CD4-positive, alpha-beta memory T cell (primary cell): ENCODE results near the gene LSS. TPM values are rescaled to one million over a fixed set of nuclear protein-coding genes. Genes with fewer than 3 reads are reported as not detected.
"Not testable (repeated sequence)": the region's sequence is repeated elsewhere in the genome, so short reads cannot be mapped to it uniquely, and the experiment has no call there.

Experiments
- CTCF ChIA-PET: fragments of 350-600 bp; sonication (Branson Sonifier 250); formaldehyde crosslinking; loops from one replicate; lab custom pipeline; 2021; ENCODE audit warnings: inconsistent platforms; ENCODE audit not compliant: partially characterized antibody; lab: Charles Lee
- POLR2A ChIA-PET: fragments of 350-600 bp; sonication (Branson Sonifier 250); formaldehyde crosslinking; loops from one replicate; lab custom pipeline; 2021; ENCODE audit not compliant: partially characterized antibody; lab: Charles Lee
- DNase-seq, 5 donors: peaks; one replicate each; pipeline versions ENCODE4 v3.0.0 to v3.0.0-alpha.2; 2020 to 2022; ENCODE audit warnings: mixed read lengths in 1 of 5
- H3K27ac ChIP-seq: one replicate; pipeline ENCODE4 v1.7.0; 2013; ENCODE audit warnings: low read depth, low read length
- H3K27me3 ChIP-seq: 2 replicates; pipeline ENCODE4 v1.7.0; 2013; ENCODE audit warnings: mild to moderate bottlenecking, low read length, moderate library complexity; ENCODE audit not compliant: insufficient read depth
- H3K36me3 ChIP-seq: 2 replicates; pipeline ENCODE4 v1.7.0; 2013; ENCODE audit warnings: mild to moderate bottlenecking, low read length, moderate library complexity; ENCODE audit not compliant: insufficient read depth
- H3K4me1 ChIP-seq: 2 replicates; pipeline ENCODE4 v1.7.0; 2013; ENCODE audit warnings: mild to moderate bottlenecking, low read length, moderate library complexity; ENCODE audit not compliant: insufficient read depth
- H3K4me3 ChIP-seq, 2 donors: one replicate each; pipeline ENCODE4 v1.7.0; 2013; ENCODE audit warnings: low read length in 2 of 2, mild to moderate bottlenecking in 1 of 2
- H3K9me3 ChIP-seq, 2 donors: one replicate each; pipeline ENCODE4 v1.7.0; 2013; ENCODE audit warnings: low read length in 2 of 2, control low read depth in 1 of 2; ENCODE audit not compliant: control insufficient read depth in 1 of 2
- H3K27ac Mint-ChIP-seq, 7 donors: one replicate each; pipeline ENCODE4 v1.8.0; 2020 to 2021; ENCODE audit warnings: mixed read lengths in 7 of 7, mild to moderate bottlenecking in 6 of 7, inconsistent platforms in 3 of 7, moderate library complexity in 3 of 7
- H3K27me3 Mint-ChIP-seq, 2 donors: one replicate each; pipeline ENCODE4 v1.8.0; 2020 to 2021; ENCODE audit warnings: mixed read lengths in 2 of 2
- H3K36me3 Mint-ChIP-seq, 2 donors: one replicate each; pipeline ENCODE4 v1.8.0; 2020 to 2021; ENCODE audit warnings: mixed read lengths in 2 of 2, inconsistent platforms in 1 of 2, mild to moderate bottlenecking in 1 of 2
- H3K4me1 Mint-ChIP-seq, 4 donors: one replicate each; pipeline ENCODE4 v1.8.0; 2020 to 2021; ENCODE audit warnings: mixed read lengths in 4 of 4, mild to moderate bottlenecking in 1 of 4
- H3K4me3 Mint-ChIP-seq, 8 donors: one replicate each; pipeline ENCODE4 v1.8.0; 2020 to 2021; ENCODE audit warnings: mixed read lengths in 8 of 8, mild to moderate bottlenecking in 7 of 8, moderate library complexity in 6 of 8, inconsistent platforms in 3 of 8
- H3K9me3 Mint-ChIP-seq, 8 donors: one replicate each; pipeline ENCODE4 v1.8.0; 2020 to 2021; ENCODE audit warnings: mixed read lengths in 8 of 8, mild to moderate bottlenecking in 5 of 8, inconsistent platforms in 3 of 8, moderate library complexity in 1 of 8
- intact Hi-C: fragments of 100-400 bp; cut with micrococcal nuclease; formaldehyde crosslinking; loops from one replicate; pipeline ENCODE4 v1.15.1; 2023
- polyA plus RNA-seq, 2 donors: library from polyadenylated mRNA; unstranded; fragments of 300-500 nt; fragmentation: Illumina TruSeq; gene quantifications; one replicate each; pipeline ENCODE4 v1.2.3, GENCODE V29; 2021
- total RNA-seq, 2 experiments: library from RNA; stranded (reverse); gene quantifications; one replicate each; pipeline ENCODE4 v1.2.3, GENCODE V29; 2021

The LSS gene
- total and polyA plus RNA-seq, 4 experiments from 2014 or later: 15.3 to 54.5 (median 35.1) TPM

GRCh38 chr21:46150491-46151121, 78.0 kb downstream of the LSS start:
- peaks cover 5% of the 10 kb centered on the region for H3K4me1 ChIP-seq
- Mint-ChIP-seq H3K27ac (no peak overlapping the region), H3K4me1 (peaks cover 0 to 4% (median 0%) of the 10 kb centered on the region in 4 donors), H3K9me3 (no peaks in the 10 kb centered on the region), H3K4me3 (no peak overlapping the region), H3K36me3 (no peaks in the 10 kb centered on the region), H3K27me3 (no peaks in the 10 kb centered on the region)
- H3K9me3 ChIP-seq: no peaks in the 10 kb centered on the region
- H3K27ac ChIP-seq: no peak overlapping the region
- peak in 1 of 5 donors; percentile 8 for DNase-seq
- no peak overlapping the region for H3K4me3 ChIP-seq
- H3K36me3 ChIP-seq: no peaks in the 10 kb centered on the region
- POLR2A ChIA-PET: no interaction called here
- CTCF ChIA-PET: no interaction called here
- no peaks in the 10 kb centered on the region for H3K27me3 ChIP-seq
- intact Hi-C loops: no loop called here

DNA sequence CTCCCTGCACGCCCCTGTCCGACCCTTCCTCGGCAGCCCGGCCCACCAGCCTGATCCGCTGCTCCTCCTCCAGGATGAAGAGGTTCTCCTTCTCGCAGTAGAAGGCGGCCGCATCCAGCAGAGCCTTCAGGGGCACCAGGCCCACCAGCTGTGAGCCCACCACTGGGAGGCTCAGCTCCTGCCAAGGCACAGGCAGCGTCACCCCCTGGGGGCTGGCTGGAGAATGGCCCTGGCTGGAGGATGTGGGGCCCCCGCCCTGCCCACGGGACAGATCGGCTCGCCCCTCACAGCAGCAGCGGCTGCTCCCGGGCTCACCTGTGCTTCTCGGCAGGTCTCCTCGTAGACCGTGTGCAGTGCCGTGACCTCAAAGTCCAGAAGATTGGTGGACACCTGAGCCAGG, 78.5 kb downstream of the LSS start:
- Histone ChIP-seq H3K4me3 (no peak overlapping the region), H3K27ac (no peak overlapping the region), H3K36me3 (no peaks in the 10 kb centered on the region), H3K4me1 (peaks cover 5% of the 10 kb centered on the region), H3K27me3 (no peaks in the 10 kb centered on the region), H3K9me3 (no peaks in the 10 kb centered on the region)
- H3K27ac Mint-ChIP-seq: no peak overlapping the region
- H3K4me1 Mint-ChIP-seq: peaks cover 0 to 4% (median 0%) of the 10 kb centered on the region in 4 donors
- DNase-seq: peak in 1 of 5 donors; percentile 20
- intact Hi-C loops: no loop called here
- no peaks in the 10 kb centered on the region for H3K9me3 Mint-ChIP-seq
- H3K4me3 Mint-ChIP-seq: no peak overlapping the region
- ChIA-PET CTCF (no interaction called here), POLR2A (no interaction called here)
- no peaks in the 10 kb centered on the region for H3K27me3 Mint-ChIP-seq
- no peaks in the 10 kb centered on the region for H3K36me3 Mint-ChIP-seq

DNA sequence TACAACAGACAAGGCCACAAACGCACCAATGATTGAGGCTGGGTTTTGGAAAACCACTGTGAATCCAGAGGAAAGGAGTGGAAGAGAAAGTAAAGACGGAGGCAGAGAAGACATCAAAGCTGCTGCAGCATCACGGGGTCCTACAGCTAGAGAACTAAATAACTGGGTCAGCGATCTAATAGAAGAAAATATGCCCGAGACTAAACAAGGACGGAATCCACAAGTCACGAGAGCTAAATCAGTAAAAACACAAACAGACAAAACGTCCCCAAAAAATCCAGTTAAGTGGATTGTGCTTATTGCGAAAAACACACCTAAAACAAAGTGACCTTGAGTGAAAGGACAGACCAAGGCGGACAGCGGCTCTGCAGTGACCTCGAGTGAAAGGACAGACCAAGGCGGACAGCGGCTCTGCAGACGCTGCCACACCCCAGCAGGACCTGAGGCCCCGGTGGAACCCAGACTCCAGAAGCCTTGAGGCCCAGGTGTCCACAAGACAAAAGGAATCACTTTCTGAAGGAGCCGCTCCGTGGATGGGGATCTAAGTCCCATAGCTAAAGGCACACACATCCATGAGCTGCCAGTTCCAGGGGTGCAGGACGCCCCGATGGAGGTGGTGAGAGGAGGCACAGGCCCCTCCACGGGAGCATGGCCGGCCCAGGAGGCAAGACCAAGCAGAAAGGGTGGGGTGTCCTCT, 79.2 kb downstream of the LSS start:
- Mint-ChIP-seq H3K4me3 (no peak overlapping the region), H3K27me3 (no peaks in the 10 kb centered on the region), H3K27ac (peak overlapping the region in 1 of 7 donors; percentile 70), H3K4me1 (peaks cover 0 to 4% (median 1%) of the 10 kb centered on the region in 4 donors), H3K36me3 (no peaks in the 10 kb centered on the region), H3K9me3 (no peaks in the 10 kb centered on the region)
- ChIA-PET POLR2A (no interaction called here), CTCF (no interaction called here)
- H3K36me3 ChIP-seq: no peaks in the 10 kb centered on the region
- H3K27ac ChIP-seq: no peak overlapping the region
- peak in 1 of 5 donors; percentile 16 for DNase-seq
- no peaks in the 10 kb centered on the region for H3K27me3 ChIP-seq
- intact Hi-C loops: no loop called here
- H3K4me3 ChIP-seq: no peak overlapping the region
- peaks cover 5% of the 10 kb centered on the region for H3K4me1 ChIP-seq
- no peaks in the 10 kb centered on the region for H3K9me3 ChIP-seq

DNA sequence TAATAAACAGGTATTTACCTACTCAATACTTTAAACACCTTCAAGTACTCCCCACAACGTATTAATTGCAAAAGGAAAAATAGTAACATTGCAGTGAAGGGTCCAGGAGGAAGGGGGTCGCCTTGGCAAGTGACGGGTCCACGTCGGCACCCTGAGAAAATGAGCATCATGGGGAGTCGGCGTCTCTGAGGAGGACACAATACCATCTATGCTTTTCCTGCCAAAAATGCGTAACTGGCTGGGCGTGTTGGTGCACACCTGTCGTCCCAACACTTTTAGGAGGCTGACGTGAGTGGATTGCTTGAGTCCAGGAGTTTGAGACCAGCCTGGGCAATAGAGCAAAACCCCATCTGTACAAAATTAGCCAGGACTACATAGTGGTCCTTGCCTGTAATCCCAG, 80.5 kb downstream of the LSS start:
- peaks cover 5% of the 10 kb centered on the region for H3K4me1 ChIP-seq
- ChIA-PET POLR2A (no interaction called here), CTCF (no interaction called here)
- no peaks in the 10 kb centered on the region for H3K9me3 ChIP-seq
- H3K27me3 Mint-ChIP-seq: no peaks in the 10 kb centered on the region
- DNase-seq: peak in 1 of 5 donors; percentile 14
- no peaks in the 10 kb centered on the region for H3K9me3 Mint-ChIP-seq
- no peak overlapping the region for H3K27ac Mint-ChIP-seq
- H3K4me1 Mint-ChIP-seq: peaks cover 3 to 8% (median 6%) of the 10 kb centered on the region in 4 donors
- H3K4me3 Mint-ChIP-seq: no peak overlapping the region
- intact Hi-C loops: no loop called here
- no peaks in the 10 kb centered on the region for H3K36me3 ChIP-seq
- no peak overlapping the region for H3K4me3 ChIP-seq
- no peaks in the 10 kb centered on the region for H3K36me3 Mint-ChIP-seq
- H3K27me3 ChIP-seq: no peaks in the 10 kb centered on the region
- no peak overlapping the region for H3K27ac ChIP-seq

GRCh38 chr21:46147429-46147828, 81.1 kb downstream of the LSS start:
- H3K36me3 Mint-ChIP-seq, H3K27me3 Mint-ChIP-seq, CTCF ChIA-PET, H3K27ac Mint-ChIP-seq, POLR2A ChIA-PET, H3K9me3 Mint-ChIP-seq, H3K27ac ChIP-seq, H3K9me3 ChIP-seq, H3K4me3 ChIP-seq, H3K4me3 Mint-ChIP-seq, H3K4me1 ChIP-seq, H3K36me3 ChIP-seq, H3K4me1 Mint-ChIP-seq, H3K27me3 ChIP-seq: not testable (repeated sequence)
- peak; percentile 31 to 40 (median 38) for DNase-seq
- intact Hi-C loops: loop anchor here (1.0 kb wide), 1 partner anchor 177 kb away; the partner anchor contains the start of gene PCNT

DNA sequence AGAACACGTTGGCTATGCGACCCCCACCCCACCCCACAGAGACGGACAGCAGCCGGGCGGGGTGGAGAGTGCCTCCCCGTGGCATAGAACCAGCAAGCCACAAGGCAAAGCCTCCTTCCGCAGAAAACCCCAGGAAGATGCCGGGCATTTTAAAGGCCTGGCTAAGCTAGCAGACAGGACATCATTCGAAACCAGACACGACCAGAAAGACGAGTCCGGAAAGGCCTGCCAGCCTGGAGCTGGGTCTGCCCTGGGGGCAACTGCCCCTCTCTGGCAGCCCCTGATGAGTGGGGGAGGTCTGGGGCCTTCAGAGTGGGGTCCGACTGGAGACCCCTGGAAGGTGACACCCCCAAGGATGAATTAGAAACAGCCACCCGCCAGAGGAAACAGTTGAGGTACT, 81.7 kb downstream of the LSS start:
- H3K4me1 Mint-ChIP-seq: peaks cover 3 to 8% (median 4%) of the 10 kb centered on the region in 4 donors
- Histone ChIP-seq H3K27me3 (no peaks in the 10 kb centered on the region), H3K4me1 (peaks cover 5% of the 10 kb centered on the region), H3K4me3 (no peak overlapping the region), H3K36me3 (no peaks in the 10 kb centered on the region), H3K27ac (no peak overlapping the region), H3K9me3 (no peaks in the 10 kb centered on the region)
- ChIA-PET POLR2A (no interaction called here), CTCF (no interaction called here)
- H3K4me3 Mint-ChIP-seq: no peak overlapping the region
- intact Hi-C loops: loop anchor here (1.0 kb wide), 1 partner anchor 177 kb away; the partner anchor contains the start of gene PCNT
- no peaks in the 10 kb centered on the region for H3K27me3 Mint-ChIP-seq
- H3K9me3 Mint-ChIP-seq: no peaks in the 10 kb centered on the region
- peak overlapping the region in 2 of 7 donors; percentile 60 to 62 for H3K27ac Mint-ChIP-seq
- H3K36me3 Mint-ChIP-seq: no peaks in the 10 kb centered on the region
- no peak for DNase-seq

GRCh38 chr21:46145840-46146691, 82.5 kb downstream of the LSS start:
- CTCF ChIA-PET: no interaction called here
- H3K36me3 ChIP-seq: no peaks in the 10 kb centered on the region
- DNase-seq: peak in 1 of 5 donors; percentile 8
- intact Hi-C loops: no loop called here
- peaks cover 5% of the 10 kb centered on the region for H3K4me1 ChIP-seq
- H3K36me3 Mint-ChIP-seq: no peaks in the 10 kb centered on the region
- no peaks in the 10 kb centered on the region for H3K27me3 ChIP-seq
- no peak overlapping the region for H3K27ac ChIP-seq
- no peaks in the 10 kb centered on the region for H3K9me3 Mint-ChIP-seq
- no peak overlapping the region for H3K4me3 Mint-ChIP-seq
- POLR2A ChIA-PET: no interaction called here
- peak overlapping the region in 2 of 7 donors; percentile 13 to 62 for H3K27ac Mint-ChIP-seq
- H3K4me3 ChIP-seq: no peak overlapping the region
- no peaks in the 10 kb centered on the region for H3K27me3 Mint-ChIP-seq
- peaks cover 4 to 8% (median 5%) of the 10 kb centered on the region in 4 donors for H3K4me1 Mint-ChIP-seq
- no peaks in the 10 kb centered on the region for H3K9me3 ChIP-seq
